Ishikawa (cell line): ENCODE results near the gene GRID2.

Experiments
- CEBPB ChIP-seq: IDR thresholded peaks from 2 replicates; pipeline ENCODE4 v1.6.1; 2012
- EGR1 ChIP-seq: IDR thresholded peaks from 2 replicates; pipeline ENCODE4 v1.6.1; 2012
- FOXM1 ChIP-seq: IDR thresholded peaks from 2 replicates; pipeline ENCODE4 v1.6.1; 2012; ENCODE audit warnings: low read depth, borderline replicate concordance
- RAD21 ChIP-seq: IDR thresholded peaks from 2 replicates; pipeline ENCODE4 v1.6.1; 2012; ENCODE audit warnings: low read depth
- TAF1 ChIP-seq: IDR thresholded peaks from 2 replicates; pipeline ENCODE4 v1.6.1; 2012; ENCODE audit warnings: low read depth, mild to moderate bottlenecking
- YY1 ChIP-seq: IDR thresholded peaks from 2 replicates; pipeline ENCODE4 v1.6.1; 2012; ENCODE audit warnings: low read depth

- TF ChIP-seq YY1 (no peak), EGR1 (no peak), CEBPB (no peak), TAF1 (no peak), RAD21 (no peak), FOXM1 (no peak)
These were observed 870.8 kb downstream of the GRID2 start for GRCh38 chr4:93174598-93174997.
